HepG2 (cell line): ENCODE data around the gene PADI4.

ENCODE experiments used
- CEBPB ChIP-seq: IDR thresholded peaks from 2 replicates; pipeline ENCODE4 v1.6.1; 2011; ENCODE audit warnings: low read depth, low read length, improper control_type of control experiment, borderline replicate concordance
- CTCF ChIP-seq: sonication (generic); formaldehyde crosslinking; IDR thresholded peaks from 2 replicates; pipeline ENCODE4 v1.5.0; 2020; ENCODE audit warnings: mild to moderate bottlenecking, missing genetic modification reagents, moderate library complexity
- FOXJ3 ChIP-seq: sonication (generic); formaldehyde crosslinking; IDR thresholded peaks from 2 replicates; pipeline ENCODE4 v1.4.0; 2020; ENCODE audit warnings: missing genetic modification reagents, mild to moderate bottlenecking, borderline replicate concordance
- KDM4B ChIP-seq: sonication (generic); formaldehyde crosslinking; IDR thresholded peaks from 2 replicates; pipeline ENCODE4 v1.4.0; 2020; ENCODE audit warnings: missing genetic modification reagents
- RBAK ChIP-seq: sonication (generic); formaldehyde crosslinking; IDR thresholded peaks from 2 replicates; pipeline ENCODE4 v1.5.1; 2020; ENCODE audit warnings: mild to moderate bottlenecking, missing genetic modification reagents
- ZBTB21 ChIP-seq: sonication (generic); formaldehyde crosslinking; IDR thresholded peaks from 2 replicates; pipeline ENCODE4 v1.4.0; 2020; ENCODE audit warnings: missing genetic modification reagents

- TF ChIP-seq CEBPB (no peak), KDM4B (CRISPR knock-in tag) (no peak), RBAK (CRISPR knock-in tag) (no peak), FOXJ3 (CRISPR knock-in tag) (no peak), ZBTB21 (no peak), CTCF (CRISPR knock-in tag) (no peak)
Measured at GRCh38 chr1:17371896-17372295, 63.9 kb downstream of the PADI4 start, which contains the start of gene PADI6.
